GM18873 (cell line): ENCODE results near the gene PPM1N.

Experiments
- ATAC-seq: cut with Tn5 transposase; IDR thresholded peaks from one replicate; pipeline ENCODE4 v1.9.1; 2021; ENCODE audit warnings: mild to moderate bottlenecking, moderate library complexity, moderate number of reproducible peaks; ENCODE audit not compliant: unreplicated experiment, low FRiP score

Gene PPM1N

GRCh38 chr19:45526143-45526542 lies 27.9 kb downstream of the PPM1N start:
- ATAC-seq, result no peak

GRCh38 chr19:45526971-45527370 lies 28.7 kb downstream of the PPM1N start:
- ATAC-seq, result no peak

GRCh38 chr19:45527731-45528130 lies 29.5 kb downstream of the PPM1N start:
- ATAC-seq, result no peak

- ATAC-seq, result no peak
These were observed 30.0 kb downstream of the PPM1N start for GRCh38 chr19:45528149-45528743.

- no peak for ATAC-seq
These were observed 30.6 kb downstream of the PPM1N start for GRCh38 chr19:45528744-45529419.

- ATAC-seq, result no peak
These were observed 31.2 kb downstream of the PPM1N start for GRCh38 chr19:45529420-45529785.

GRCh38 chr19:45531349-45531748 lies 33.1 kb downstream of the PPM1N start:
- no peak for ATAC-seq

- ATAC-seq, result no peak
These were observed 41.2 kb downstream of the PPM1N start for GRCh38 chr19:45539459-45539858.

- no peak for ATAC-seq
These were observed 44.0 kb downstream of the PPM1N start for GRCh38 chr19:45542234-45542668.

GRCh38 chr19:45547211-45547770 lies 49.0 kb downstream of the PPM1N start:
- ATAC-seq, result no peak

GRCh38 chr19:45547965-45548609 lies 49.8 kb downstream of the PPM1N start:
- no peak for ATAC-seq
